Measurements from ENCODE around the gene PTGDS.

- no peak for TF ChIP-seq OSR1 (CRISPR knock-in tag; IDR thresholded peaks at IDR 0.05)
- TF ChIP-seq PPARA (CRISPR knock-in tag; IDR thresholded peaks at IDR 0.05; ENCODE audit: borderline replicate concordance) = no peak
- TF ChIP-seq TOX (CRISPR knock-in tag; IDR thresholded peaks at IDR 0.05; ENCODE audit: borderline replicate concordance) = no peak
- no peak for TF ChIP-seq CSDC2 (CRISPR knock-in tag; IDR thresholded peaks at IDR 0.05)
- no peak for TF ChIP-seq BACH2 (CRISPR knock-in tag; IDR thresholded peaks at IDR 0.05; ENCODE audit: borderline replicate concordance)
- no peak for TF ChIP-seq ESRRG (CRISPR knock-in tag; IDR thresholded peaks at IDR 0.05)
- TF ChIP-seq ZFP30 (CRISPR knock-in tag; IDR thresholded peaks at IDR 0.05) = no peak
- no peak for TF ChIP-seq ARNTL (CRISPR knock-in tag; IDR thresholded peaks at IDR 0.05; ENCODE audit: borderline replicate concordance, low read depth)
These were observed 38.2 kb downstream of the PTGDS start for GRCh38 chr9:137015540-137015930.

Data from SK-N-SH treated with all-trans-retinoic acid at 6 μM for 48 hours (cell line).